ENCODE data around the gene PGM3. TPM values are rescaled to one million over a fixed set of nuclear protein-coding genes. Genes with fewer than 3 reads are reported as not detected.
"Not testable (repeated sequence)": the region's sequence is repeated elsewhere in the genome, so short reads cannot be mapped to it uniquely, and the experiment has no call there.

PGM3 gene
- total RNA-seq = 42.6 and 53.4 TPM in 2 replicates

- no peak for DNase-seq (ENCODE audit: extremely low read depth, low read depth, low spot score)
Measured at GRCh38 chr6:83192871-83193746, at the start of gene PGM3, which contains the start of gene RWDD2A. Gene PGM3, minus strand, starts transcription at chr6:83193265. Its CDS starts 2,253 bp downstream, at chr6:83191012. Gene RWDD2A, plus strand, starts transcription at chr6:83193357. Its CDS starts 1,095 bp downstream, at chr6:83194452.

- DNase-seq (ENCODE audit: extremely low read depth, low read depth, low spot score) = no peak
Measured at GRCh38 chr6:83231146-83231545, 38.1 kb upstream of the PGM3 start.

GRCh38 chr6:83226517-83226916, 33.5 kb upstream of the PGM3 start:
- no peak for DNase-seq (ENCODE audit: extremely low read depth, low read depth, low spot score)

- DNase-seq (ENCODE audit: extremely low read depth, low read depth, low spot score) = no peak
Measured at GRCh38 chr6:83221889-83222479, 28.9 kb upstream of the PGM3 start.

- no peak for DNase-seq (ENCODE audit: extremely low read depth, low read depth, low spot score)
Measured at GRCh38 chr6:83221276-83221675, 28.2 kb upstream of the PGM3 start.

- no peak for DNase-seq (ENCODE audit: extremely low read depth, low read depth, low spot score)
Measured at GRCh38 chr6:83220121-83220520, 27.1 kb upstream of the PGM3 start.

GRCh38 chr6:83218646-83219045, 25.6 kb upstream of the PGM3 start:
- no peak for DNase-seq (ENCODE audit: extremely low read depth, low read depth, low spot score)

GRCh38 chr6:83216806-83217205, 23.7 kb upstream of the PGM3 start:
- no peak for DNase-seq (ENCODE audit: extremely low read depth, low read depth, low spot score)

- no peak for DNase-seq (ENCODE audit: extremely low read depth, low read depth, low spot score)
Measured at GRCh38 chr6:83215131-83216047, 22.3 kb upstream of the PGM3 start.

GRCh38 chr6:83202031-83202430, 9.0 kb upstream of the PGM3 start:
- no peak for DNase-seq (ENCODE audit: extremely low read depth, low read depth, low spot score)

- no peak for DNase-seq (ENCODE audit: extremely low read depth, low read depth, low spot score)
Measured at GRCh38 chr6:83199863-83200225, 6.8 kb upstream of the PGM3 start.

GRCh38 chr6:83199173-83199862, 6.3 kb upstream of the PGM3 start:
- DNase-seq (ENCODE audit: extremely low read depth, low read depth, low spot score) = no peak

GRCh38 chr6:83198486-83199172, 5.6 kb upstream of the PGM3 start:
- DNase-seq (ENCODE audit: extremely low read depth, low read depth, low spot score) = no peak

- no peak for DNase-seq (ENCODE audit: extremely low read depth, low read depth, low spot score)
Measured at GRCh38 chr6:83193747-83194566, 892 bp upstream of the PGM3 start.

GRCh38 chr6:83192456-83192855, 609 bp downstream of the PGM3 start:
- DNase-seq (ENCODE audit: extremely low read depth, low read depth, low spot score) = no peak

GRCh38 chr6:83191974-83192373, 1.1 kb downstream of the PGM3 start:
- DNase-seq (ENCODE audit: extremely low read depth, low read depth, low spot score) = not testable (repeated sequence)

- DNase-seq (ENCODE audit: extremely low read depth, low read depth, low spot score) = no peak
Measured at GRCh38 chr6:83190626-83191025, 2.4 kb downstream of the PGM3 start.

- DNase-seq (ENCODE audit: extremely low read depth, low read depth, low spot score) = no peak
Measured at GRCh38 chr6:83188501-83188900, 4.6 kb downstream of the PGM3 start.

- no peak for DNase-seq (ENCODE audit: extremely low read depth, low read depth, low spot score)
Measured at GRCh38 chr6:83185096-83185495, 8.0 kb downstream of the PGM3 start.
